HG02678 (cell line): ENCODE measurements around the gene PROSER3.
A peak's percentile ranks its signal among the peaks of the same experiment; 100 is the strongest.

Experiments used
- ATAC-seq: cut with Tn5 transposase; IDR thresholded peaks from one replicate; pipeline ENCODE4 v1.9.1; 2021; ENCODE audit warnings: mild to moderate bottlenecking, moderate library complexity; ENCODE audit not compliant: unreplicated experiment

The PROSER3 gene

DNA sequence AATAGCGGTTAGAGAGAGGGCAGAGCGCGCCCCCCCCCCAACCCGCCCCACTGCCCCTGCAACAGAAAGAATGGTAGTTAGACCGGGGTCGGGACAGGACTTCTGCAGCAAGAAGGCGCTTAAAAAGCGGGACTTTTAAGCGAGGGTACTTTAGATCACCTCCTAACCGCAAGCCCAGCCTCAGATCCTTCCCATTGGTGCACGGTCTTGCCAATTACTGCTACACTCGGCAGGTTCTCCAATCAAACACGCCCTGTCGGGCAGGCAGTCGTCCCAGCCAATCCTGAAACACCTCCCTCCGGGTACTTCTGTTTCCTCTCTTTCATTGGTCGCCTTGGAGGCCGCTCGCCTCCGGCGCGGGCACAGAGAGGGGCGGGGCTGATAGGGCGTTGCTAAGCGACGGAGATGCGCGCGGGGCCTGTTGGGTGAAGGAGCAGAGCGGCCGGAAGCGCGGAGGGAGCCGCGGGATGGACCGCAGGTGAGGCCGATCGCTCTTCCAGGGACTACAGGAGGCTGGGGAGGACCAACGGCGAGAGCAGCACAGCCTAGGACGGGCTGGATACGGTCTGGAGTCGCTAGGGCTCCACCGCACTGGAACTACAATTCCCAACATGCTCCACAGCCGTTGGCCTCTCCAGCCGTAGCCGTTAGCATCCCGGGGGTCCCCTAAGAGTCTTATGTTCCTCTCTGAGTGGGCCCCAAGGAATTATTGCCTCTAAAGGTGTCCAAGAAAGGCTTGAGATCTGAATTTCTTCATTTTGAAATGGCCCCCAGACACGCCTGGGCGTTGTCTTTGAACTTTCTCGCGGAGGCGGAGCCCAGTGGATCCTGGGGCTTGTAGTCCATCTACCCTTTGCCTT is at the start of gene PROSER3:
Gene PROSER3, plus strand, starts transcription at position 428 of the 860 bp plus-strand sequence. Its CDS starts 40 bp downstream, at position 468.
- ATAC-seq = peak; percentile 97

DNA sequence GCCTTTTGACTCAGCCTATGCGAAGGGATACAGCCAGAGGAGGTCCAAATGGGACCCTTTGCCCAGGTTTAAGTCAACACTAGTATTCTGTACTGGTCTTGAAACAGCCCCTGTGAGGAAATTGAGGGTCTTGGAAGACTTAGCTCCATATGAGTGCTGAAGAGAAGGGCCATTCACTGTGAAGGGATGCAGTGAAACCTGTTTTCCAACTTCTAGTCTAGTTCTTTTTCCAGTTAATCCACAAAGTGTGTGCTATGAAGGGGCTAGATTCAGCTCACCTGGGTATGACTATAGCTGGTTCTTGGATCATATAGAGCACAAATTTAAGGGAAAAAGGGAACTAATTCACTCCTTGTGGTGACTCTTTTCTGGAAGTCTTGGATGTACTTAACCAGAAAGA is 49.6 kb upstream of the PROSER3 start:
- no peak for ATAC-seq

DNA sequence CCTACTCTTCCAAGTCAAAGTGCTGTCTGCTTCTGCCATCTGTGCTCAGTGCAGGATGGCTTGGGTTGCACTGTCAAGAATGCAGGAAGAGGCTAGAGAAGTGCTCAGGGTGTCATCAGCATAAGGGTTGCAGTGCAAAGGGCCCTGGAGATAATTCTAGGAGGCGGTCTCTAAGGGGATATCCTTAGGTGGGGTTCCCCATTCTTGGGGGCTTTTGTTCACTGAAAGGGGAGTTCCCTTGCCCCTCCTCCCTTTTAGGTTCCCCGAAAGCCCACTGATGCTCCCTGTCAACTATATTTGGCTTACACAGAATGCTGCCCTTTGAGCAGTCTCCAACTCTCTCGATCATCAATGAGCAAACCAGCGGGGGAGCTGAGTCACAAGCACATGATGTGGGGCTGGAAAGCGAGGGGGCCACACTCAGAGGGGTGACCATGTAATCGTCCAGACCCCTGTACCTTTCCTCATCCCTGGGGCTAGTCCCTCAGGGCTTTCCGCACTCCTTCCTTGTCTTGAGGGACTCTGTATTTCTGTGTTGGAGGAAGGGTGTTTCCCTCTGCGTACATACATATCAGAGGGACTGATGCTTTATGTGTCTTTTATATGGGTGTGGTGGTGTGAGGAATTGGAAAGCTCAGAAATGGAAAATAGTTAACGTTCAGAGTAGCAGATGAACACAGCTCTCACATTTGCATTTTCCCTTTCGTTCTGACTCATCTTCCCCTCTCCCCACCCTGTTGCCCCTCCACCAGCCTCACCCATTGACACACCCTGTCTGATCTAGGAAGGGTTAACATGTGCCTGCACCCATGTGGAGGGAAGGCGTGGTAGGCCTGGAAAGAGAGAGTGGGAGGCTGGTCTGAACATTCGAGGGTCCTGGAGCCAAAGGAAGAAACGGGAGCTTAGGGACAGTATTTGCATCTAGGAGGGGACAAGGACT is 46.9 kb upstream of the PROSER3 start:
- peak; percentile 43 for ATAC-seq

DNA sequence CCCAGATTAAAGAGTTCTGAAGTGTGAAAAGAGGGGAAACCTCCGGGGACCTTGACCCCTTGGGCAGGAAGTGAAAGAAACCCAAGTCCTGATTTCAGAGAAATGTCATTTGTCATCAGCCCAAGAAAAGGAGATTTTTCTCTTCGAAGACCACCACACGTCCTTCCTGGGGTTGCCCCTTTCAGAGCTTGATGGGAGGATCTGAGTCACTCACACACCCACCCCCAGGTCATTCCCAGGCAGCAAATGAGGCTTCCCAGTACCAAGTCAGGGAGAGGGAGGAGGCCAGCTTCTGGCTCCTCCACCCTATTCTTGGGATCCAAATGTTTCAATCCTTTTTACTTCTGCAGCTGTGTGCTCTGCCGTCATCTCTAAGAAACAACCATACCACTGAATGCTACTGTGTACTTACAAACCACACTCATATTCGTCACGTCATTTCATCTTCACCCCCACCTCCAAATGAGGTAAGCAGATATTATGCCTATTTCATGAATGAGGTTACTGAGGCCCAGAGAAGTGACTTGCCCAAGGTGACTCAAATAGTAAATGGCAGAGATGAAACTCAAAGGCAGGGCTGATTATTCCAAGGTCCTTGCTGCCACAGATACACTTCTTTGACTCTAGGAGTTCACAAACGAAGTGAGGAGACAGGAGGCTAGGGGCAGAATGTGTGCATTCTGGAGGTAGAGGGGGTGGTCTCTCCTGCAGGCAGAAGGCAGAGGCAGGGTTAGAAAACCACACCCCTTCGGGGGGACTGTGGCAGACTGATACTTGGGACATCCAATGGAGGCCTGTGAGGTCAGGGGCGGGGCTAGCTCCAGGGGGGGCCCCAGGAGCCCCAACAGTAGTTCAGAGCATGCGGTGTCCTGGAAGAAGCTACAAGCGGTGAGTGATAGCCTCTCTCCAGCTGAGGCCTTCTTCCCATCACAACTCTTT is 45.1 kb upstream of the PROSER3 start:
- no peak for ATAC-seq

DNA sequence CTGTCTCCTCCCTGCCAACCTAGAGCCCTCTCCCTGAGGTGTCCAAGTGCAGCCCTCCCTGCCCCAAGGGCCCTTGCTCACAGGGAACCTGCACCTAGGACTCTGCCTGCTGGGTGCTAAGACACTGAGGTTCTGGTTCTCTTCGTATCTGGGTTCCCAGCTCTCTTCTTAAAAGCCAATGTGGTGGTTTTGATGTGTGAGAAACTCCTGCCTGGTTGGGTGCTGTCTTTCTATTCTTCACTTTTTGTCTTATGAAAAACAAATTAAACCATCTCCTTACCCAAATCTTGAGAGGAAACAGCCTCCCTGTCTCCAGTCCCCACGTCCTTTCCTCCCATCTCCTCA is 44.5 kb upstream of the PROSER3 start:
- no peak for ATAC-seq

DNA sequence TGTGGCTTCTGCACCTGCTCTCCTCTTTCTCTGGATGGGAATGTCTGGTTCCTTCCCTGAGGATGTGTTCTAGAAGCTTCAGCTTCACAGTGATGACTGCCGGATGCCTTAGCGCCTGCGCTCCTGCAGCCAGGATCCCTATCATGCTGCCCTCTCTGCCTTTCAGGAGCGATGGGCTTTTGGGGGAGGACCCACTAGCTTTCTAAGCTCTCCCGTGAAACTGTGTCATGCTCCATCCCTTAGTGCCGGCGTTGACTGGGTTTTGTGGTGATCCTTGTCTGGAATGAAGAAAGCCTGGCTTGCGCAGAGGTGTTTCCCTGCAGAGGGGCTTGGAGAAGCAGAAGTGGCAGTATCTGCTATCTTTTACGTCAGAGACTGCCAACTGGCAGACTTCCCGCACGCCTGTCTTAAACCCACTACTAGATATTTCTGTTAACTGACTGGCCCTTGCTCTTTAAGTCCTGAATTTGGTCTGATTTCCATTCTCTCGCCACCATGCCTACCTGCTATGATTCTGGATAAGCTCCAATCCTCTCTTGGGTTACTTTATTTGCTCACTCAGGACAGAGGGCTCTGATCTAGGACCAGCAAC is 44.0 kb upstream of the PROSER3 start:
- no peak for ATAC-seq

DNA sequence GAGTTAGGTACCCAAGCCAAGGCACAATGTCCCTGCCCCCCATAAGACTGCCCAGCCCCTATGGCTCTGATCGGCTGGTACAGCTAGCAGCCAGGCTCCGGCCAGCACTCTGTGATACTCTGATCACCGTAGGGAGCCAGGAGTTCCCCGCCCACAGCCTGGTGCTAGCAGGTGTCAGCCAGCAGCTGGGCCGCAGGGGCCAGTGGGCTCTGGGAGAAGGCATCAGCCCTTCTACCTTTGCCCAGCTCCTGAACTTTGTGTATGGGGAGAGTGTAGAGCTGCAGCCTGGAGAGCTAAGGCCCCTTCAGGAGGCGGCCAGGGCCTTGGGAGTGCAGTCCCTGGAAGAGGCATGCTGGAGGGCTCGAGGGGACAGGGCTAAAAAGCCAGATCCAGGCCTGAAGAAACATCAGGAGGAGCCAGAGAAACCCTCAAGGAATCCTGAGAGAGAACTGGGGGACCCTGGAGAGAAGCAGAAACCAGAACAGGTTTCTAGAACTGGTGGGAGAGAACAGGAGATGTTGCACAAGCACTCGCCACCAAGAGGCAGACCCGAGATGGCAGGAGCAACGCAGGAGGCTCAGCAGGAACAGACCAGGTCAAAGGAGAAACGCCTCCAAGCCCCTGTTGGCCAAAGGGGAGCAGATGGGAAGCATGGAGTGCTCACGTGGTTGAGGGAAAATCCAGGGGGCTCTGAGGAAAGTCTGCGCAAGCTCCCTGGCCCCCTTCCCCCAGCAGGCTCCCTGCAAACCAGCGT is 43.2 kb upstream of the PROSER3 start:
- ATAC-seq = no peak

DNA sequence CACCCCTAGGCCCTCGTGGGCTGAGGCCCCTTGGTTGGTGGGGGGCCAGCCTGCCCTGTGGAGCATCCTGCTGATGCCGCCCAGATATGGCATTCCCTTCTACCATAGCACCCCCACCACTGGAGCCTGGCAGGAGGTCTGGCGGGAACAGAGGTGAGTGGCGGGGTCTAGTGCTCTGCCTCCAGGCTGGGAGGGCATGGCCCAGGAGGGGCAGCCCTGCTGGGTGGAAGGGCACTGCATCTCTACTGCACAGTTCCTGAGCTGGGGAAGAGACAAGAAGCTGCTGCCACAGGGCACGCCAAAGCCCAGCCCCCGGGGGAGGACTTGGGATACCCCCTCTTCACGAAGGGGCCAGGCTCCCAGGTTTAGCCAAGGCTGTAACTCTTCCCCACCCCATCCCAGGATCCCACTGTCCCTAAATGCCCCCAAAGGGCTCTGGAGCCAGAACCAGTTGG is 42.6 kb upstream of the PROSER3 start:
- ATAC-seq = no peak

DNA sequence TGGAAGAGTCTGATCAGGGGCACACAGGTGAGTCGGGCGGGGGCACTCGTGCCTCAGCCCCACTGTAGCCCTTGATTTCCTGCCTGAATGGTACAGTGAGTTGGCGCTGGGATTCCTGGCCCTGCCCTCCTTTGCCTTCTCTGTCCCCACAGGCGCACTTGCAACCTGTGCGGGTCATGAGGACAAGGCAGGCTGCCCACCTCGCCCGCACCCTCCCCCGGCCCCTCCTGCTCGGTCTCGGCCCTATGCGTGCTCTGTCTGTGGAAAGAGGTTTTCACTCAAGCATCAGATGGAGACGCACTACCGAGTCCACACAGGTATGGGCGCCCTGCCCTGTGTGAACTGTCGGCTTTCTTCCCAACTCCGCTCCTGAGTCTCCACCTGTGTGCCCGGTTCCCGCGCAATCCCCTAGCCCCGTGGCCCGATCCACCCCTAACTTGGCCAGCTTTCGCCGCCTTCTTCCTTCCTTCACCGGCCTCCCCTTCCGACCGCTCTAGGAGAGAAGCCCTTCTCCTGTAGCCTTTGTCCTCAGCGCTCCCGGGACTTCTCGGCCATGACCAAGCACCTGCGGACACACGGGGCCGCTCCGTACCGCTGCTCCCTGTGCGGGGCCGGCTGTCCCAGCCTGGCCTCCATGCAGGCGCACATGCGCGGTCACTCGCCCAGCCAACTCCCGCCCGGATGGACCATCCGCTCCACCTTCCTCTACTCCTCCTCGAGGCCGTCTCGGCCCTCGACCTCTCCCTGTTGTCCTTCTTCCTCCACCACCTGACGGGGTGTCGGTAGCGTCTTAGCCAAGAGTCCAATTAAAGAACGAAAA is 41.8 kb upstream of the PROSER3 start:
- no peak for ATAC-seq

DNA sequence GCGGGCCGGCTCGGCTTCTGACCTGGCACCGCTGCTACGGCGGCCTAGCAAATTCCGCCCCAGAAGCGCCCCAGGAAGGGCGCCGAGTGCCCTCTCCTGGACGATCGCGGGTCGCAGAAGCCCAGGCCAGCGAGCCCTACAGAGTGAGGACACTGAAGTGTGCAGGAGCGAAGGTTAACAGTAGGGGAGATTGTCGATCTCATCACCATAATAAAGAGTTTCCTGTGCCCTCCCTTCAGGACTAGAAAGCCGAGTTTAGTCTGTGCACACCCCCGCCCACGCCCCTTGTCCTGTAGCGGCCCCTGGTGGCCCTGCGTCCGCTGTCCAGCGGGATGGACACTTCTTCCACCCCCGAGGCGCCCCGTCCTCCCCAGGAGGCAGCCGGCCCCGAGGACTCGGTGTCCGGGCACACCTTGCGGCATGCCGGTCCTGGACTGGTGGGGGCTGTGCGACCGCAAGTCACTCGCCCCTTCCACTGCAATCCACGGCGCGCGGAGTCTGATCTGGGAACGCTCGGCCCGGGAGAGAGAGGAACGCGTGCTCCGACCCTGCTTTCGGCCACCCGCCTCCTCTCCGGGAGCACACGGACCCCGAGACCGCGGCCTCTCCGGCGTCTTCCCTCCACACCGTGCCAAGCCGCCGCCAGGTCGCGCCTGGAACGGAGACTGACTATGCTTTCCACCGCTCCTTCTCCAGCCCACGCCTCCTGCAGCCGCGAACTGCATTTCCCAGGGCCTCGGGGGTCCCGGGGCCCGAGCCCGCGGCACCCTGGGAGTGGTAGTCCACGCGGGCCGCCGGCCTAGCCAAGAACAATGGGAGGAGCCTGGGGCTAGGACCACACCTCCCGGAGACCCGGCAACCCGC is 40.9 kb upstream of the PROSER3 start:
- peak; percentile 65 for ATAC-seq

DNA sequence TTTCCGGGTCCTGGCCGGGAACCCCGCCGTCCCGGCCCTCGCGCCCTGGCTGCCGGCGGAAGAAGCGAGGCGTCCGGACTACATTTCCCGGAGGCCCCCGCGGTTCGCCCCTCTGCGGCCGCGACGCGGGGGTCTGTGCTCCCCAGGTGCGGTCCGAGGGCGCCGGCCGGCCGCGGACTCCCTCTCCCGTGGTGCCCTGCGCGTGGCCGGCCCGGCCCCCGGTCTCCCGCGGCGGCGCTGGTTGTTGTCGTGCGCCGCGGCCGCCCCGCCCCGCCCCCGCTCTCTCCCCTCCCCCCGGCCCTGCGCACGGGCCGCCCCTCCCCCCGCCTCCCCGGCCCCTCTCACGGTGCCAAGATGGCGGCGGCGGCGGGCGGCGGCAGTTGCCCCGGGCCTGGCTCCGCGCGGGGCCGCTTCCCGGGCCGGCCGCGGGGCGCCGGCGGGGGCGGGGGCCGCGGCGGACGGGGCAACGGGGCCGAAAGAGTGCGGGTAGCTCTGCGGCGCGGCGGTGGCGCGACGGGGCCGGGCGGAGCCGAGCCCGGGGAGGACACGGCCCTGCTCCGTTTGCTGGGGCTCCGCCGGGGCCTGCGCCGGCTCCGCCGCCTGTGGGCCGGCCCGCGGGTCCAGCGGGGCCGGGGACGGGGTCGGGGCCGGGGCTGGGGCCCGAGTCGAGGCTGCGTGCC is 40.2 kb upstream of the PROSER3 start, which contains the start of gene KMT2B:
Gene KMT2B, plus strand, starts transcription at position 339 of the 680 bp plus-strand sequence. Its CDS starts 16 bp downstream, at position 355.
- peak; percentile 64 for ATAC-seq

DNA sequence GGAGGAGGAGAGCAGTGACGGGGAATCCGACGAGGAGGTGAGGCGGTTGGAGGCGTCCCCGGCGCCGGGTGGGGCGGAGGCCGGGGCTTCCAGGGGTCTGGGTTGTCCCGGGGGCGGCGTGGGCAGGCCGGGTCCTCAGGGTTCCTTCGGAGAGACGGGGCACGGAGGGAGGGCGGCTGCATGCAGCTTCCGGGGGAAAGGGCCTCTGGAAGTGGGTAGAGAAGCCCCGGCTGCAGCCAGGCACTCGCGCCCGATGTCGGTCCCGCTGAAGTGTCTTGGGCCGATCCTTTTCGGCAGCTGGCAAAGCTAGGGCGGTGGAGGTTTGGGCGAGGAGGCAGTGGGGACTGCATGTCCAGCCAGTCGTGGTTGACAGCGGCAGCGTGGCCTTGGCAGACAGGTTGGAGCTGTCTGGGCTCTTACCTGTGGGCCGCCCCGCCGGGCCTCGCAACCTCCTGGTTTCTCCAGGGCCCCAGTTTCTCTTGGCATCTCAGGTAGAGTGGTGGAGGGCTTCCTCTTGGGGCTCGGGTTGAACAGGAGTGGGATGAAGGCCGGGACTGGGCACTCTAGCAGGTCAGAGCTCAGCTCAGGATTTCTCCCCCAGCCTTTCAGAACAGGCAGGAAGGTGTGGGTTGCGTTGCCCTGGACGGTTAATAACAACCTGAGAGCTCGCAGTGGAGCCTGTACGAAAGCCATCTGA is 39.5 kb upstream of the PROSER3 start:
- ATAC-seq = peak; percentile 3

DNA sequence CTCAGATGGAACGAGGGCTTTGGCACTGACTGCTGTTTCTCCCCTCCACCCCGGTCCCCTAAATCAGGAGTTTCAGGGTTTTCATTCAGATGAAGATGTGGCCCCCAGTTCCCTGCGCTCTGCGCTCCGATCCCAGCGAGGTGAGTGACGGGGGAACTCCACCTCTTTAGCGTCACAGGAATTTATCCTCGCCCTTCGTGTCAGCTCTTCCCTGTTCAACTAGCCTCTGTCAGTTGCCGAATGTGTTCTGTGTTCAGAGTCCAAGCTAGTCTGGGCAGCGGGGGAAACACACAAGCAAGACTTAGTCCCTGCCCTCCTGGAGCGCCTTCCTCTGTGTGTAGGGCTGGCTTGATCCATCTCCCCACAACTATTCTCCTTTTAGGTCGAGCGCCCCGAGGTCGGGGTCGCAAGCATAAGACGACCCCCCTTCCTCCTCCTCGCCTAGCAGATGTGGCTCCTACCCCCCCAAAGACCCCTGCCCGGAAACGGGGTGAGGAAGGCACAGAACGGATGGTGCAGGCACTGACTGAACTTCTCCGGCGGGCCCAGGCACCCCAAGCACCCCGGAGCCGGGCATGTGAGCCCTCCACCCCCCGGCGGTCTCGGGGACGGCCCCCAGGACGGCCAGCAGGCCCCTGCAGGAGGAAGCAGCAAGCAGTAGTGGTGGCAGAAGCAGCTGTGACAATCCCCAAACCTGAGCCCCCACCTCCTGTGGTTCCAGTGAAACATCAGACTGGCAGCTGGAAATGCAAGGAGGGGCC is 38.4 kb upstream of the PROSER3 start:
- ATAC-seq = no peak

DNA sequence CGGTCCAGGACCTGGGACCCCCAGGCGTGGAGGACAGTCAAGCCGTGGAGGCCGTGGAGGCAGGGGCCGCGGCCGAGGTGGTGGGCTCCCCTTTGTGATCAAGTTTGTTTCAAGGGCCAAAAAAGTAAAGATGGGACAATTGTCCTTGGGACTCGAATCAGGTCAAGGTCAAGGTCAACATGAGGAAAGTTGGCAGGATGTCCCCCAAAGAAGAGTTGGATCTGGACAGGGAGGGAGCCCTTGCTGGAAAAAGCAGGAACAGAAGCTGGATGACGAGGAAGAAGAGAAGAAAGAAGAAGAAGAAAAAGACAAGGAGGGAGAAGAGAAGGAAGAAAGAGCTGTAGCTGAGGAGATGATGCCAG is 37.8 kb upstream of the PROSER3 start:
- ATAC-seq = no peak

DNA sequence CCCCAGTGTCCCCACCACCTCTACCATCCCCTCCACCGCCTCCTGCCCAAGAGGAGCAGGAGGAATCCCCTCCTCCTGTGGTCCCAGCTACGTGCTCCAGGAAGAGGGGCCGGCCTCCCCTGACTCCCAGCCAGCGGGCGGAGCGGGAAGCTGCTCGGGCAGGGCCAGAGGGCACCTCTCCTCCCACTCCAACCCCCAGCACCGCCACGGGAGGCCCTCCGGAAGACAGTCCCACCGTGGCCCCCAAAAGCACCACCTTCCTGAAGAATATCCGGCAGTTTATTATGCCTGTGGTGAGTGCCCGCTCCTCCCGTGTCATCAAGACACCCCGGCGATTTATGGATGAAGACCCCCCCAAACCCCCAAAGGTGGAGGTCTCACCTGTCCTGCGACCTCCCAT is 37.3 kb upstream of the PROSER3 start:
- no peak for ATAC-seq

DNA sequence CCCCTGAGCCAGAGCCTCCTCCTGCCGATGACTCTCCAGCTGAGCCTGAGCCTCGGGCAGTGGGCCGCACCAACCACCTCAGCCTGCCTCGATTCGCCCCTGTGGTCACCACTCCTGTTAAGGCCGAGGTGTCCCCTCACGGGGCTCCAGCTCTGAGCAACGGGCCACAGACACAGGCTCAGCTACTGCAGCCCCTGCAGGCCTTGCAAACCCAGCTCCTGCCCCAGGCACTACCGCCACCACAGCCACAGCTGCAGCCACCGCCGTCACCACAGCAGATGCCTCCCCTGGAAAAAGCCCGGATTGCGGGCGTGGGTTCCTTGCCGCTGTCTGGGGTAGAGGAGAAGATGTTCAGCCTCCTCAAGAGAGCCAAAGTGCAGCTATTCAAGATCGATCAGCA is 36.6 kb upstream of the PROSER3 start:
- ATAC-seq = no peak
